LoVo (cell line): Measurements from ENCODE around the gene SLC39A7.
A peak's percentile ranks its signal among the peaks of the same experiment; 100 is the strongest.
"Not testable (repeated sequence)": the region's sequence is repeated elsewhere in the genome, so short reads cannot be mapped to it uniquely, and the experiment has no call there.

Experiments
- DNase-seq: peaks from one replicate; pipeline ENCODE4 v3.0.0-alpha.2; 2016; ENCODE audit warnings: low spot score

The SLC39A7 gene

DNA sequence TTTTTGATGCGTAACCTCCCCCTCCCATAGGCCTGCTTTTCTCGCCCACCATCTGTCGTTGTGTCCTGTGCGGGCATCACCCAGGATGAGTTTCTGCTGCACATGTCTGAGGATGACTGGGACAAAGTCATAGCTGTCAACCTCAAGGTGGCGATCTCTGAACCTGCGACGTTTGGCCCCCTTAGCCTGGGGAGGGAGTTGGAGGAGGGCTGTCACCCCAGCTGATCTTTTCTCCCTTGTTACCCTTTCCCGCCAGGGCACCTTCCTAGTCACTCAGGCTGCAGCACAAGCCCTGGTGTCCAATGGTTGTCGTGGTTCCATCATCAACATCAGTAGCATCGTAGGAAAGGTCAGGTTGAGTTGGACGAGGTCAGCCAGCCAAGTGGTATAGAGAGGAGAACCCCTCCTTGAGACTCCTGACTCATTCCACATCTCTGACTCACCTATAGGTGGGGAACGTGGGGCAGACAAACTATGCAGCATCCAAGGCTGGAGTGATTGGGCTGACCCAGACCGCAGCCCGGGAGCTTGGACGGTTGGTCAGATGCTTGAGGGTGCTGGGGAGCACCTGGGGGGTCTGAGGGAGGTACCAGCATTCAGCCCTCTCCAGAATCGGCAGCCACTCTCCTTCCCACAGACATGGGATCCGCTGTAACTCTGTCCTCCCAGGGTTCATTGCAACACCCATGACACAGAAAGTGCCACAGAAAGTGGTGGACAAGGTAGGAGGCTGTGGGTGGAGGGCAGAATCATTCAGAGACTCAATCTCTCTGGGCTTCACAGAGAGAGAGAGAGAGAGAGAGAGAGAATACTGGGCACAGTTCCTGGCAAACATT is 4.7 kb downstream of the SLC39A7 start:
- peak; percentile 44 for DNase-seq

DNA sequence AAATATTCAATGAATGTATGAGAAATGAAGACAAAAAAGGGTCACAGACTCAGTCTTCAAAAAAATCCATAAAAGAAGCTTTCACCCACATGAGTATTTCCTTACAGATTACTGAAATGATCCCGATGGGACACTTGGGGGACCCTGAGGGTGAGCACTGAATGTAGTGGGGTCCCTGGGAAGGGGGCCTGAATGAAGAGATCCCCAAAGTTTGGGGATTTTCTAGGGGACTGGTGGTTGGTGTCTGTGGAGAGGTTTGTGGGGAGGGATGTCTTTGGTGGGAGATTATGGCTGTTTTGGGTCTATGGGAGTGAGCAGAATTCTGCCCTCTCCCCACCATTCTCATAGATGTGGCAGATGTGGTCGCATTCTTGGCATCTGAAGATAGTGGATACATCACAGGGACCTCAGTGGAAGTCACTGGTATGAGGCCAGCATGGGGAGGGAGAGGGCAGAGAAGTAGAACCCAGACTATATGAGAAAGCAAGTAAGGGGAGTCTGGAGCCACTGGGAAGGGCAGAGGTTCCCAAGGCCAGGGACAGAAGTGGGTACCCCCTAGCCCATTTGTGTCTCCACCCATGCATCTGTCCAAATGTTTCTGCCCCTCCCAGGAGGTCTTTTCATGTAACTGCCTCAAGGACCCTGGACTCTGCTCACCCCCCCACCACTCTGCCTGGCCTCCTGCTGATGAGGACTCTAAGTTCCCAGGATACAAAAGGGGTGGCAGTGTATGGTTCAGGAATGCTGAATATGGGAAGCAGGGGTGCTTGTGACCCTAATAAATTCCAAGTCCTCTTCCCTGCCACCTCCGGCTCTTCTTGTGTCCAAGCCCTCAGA is 5.6 kb downstream of the SLC39A7 start:
- no peak for DNase-seq

DNA sequence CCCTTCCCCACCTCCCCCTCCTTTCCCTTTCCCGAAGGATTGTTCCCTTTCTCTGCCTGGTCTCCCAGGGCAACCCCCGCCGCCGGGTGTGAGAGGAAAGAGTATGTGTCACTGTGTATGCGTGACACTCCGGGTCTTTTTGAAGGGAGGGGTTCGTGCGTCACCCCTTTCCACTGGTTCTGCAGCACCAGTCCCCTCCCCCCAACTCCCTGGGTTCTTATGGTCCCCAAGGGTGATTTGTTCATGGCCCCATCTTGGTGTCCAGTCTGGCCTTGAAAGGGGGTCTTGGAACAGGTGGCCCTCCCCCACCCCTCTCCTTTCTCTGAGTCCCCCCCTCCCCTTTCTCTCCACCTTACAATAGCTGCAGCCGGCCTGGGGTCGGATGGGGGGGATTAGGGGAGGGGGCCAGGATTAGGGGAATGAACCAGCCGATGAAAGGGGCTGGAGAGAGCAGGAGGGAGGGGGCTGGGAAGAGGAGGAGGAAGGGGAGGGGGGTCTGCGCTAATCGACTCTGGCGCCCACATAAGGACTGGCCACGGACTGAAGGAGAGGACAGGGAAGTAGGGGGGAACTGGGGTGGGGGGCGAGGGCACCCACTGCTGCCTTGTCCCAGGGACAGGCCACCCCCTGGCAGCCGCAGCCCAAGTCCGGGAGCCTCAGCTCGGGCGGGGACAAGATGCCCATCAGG is 6.3 kb downstream of the SLC39A7 start:
- no peak for DNase-seq

DNA sequence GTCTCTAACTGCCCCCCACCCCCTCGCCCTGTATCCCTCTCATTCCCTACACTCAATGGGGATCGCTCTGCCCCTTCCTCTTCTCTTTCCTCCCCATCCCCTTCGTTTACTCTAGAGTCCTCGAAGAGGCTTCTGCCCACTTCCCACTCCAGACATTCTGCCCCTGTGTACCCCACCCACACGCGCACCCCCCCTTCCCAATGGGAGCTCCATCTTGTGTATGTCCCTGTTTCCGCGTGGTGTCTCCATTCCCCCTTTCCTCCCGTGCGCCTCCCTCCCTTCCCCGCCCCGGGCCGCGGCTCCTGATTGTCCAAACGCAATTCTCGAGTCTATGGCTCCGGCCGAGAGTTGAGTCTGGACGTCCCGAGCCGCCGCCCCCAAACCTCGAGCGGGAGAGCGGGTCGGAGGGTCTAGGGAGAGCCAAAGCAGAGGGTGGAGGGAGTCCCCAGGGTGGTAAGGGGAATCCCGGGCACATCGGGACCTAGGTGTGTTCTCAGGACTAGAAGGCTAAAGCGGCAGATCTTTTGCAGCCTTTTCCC is 7.0 kb downstream of the SLC39A7 start:
- peak; percentile 19 for DNase-seq

DNA sequence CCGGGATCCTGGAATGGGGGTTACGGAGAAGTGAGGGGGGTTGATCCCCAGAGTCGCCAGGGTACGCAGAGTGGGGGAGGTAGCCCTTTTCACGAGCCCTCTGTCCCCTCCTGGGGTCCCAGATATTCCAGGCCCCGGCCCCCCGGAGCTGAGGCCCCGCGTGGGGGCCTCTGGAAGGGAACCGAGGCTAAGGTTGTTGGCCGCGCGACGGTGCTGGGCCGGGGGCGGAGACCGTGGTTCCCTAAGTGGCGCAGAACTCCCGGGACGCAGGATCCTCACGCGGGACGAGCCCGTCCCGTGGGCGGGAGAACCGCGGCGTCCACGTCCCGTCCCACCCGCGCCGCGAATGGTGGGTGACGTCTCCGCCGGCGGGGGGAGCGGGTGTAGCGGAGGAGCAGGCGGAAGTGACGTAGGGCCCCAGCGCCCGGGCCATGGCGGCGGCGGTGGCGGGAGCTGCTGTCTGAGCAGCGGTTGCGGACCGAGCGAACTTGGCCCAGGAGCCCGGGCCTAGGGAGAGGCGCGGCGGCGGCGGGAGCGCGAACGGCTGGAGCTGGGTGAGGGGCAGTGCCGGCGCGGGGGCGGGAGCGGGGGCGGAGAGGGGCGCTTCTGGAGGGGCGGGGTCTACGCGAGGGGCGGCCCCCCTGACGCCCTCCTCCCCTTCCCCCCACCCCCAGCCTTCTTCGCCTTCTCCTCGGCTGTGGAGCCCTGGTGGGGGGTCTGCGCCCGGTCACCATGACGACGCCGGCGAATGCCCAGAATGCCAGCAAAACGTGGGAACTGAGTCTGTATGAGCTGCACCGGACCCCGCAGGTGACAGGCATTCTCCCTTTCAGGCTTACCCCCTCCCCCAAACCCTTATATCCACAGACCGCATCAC is 7.7 kb downstream of the SLC39A7 start, which contains the start of gene RING1:
Gene RING1 (plus strand): TSS at position 410 of the 877 bp plus-strand sequence. CDS start 323 bp downstream, at position 733.
- DNase-seq = peak; percentile 80

DNA sequence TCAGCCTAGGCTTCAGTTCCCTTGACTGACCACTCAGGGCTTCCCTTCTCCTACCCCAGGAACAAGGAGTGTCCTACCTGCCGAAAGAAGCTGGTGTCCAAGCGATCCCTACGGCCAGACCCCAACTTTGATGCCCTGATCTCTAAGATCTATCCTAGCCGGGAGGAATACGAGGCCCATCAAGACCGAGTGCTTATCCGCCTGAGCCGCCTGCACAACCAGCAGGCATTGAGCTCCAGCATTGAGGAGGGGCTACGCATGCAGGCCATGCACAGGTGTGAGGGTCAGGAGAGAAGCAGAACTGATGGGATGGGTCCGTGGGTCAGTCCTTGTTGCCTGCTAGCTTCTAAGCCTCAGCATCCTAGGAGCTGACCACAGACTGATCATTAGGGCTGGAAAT is 9.2 kb downstream of the SLC39A7 start:
- DNase-seq = no peak

DNA sequence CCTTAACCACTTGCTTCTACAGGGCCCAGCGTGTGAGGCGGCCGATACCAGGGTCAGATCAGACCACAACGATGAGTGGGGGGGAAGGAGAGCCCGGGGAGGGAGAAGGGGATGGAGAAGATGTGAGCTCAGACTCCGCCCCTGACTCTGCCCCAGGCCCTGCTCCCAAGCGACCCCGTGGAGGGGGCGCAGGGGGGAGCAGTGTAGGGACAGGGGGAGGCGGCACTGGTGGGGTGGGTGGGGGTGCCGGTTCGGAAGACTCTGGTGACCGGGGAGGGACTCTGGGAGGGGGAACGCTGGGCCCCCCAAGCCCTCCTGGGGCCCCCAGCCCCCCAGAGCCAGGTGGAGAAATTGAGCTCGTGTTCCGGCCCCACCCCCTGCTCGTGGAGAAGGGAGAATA is 10.5 kb downstream of the SLC39A7 start:
- DNase-seq = no peak

DNA sequence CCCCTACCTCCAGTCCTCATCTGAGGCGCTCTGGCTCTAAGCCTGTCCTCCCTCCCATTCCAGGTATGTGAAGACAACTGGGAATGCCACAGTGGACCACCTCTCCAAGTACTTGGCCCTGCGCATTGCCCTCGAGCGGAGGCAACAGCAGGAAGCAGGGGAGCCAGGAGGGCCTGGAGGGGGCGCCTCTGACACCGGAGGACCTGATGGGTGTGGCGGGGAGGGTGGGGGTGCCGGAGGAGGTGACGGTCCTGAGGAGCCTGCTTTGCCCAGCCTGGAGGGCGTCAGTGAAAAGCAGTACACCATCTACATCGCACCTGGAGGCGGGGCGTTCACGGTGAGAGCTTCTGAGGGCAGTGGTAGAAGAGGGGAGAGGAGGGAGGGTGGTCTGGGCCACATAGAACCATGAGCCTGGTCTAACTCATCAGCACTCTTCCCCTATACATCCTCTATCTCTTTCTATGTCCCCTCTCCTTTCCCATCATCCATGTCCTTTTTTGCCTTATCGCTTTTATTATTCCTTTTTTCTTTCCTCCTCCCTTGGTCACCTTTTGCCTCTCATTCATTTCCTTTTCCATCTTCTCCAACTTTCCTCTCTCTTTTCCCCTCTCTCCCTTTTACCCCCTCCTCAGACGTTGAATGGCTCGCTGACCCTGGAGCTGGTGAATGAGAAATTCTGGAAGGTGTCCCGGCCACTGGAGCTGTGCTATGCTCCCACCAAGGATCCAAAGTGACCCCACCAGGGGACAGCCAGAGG is 11.2 kb downstream of the SLC39A7 start:
- no peak for DNase-seq

DNA sequence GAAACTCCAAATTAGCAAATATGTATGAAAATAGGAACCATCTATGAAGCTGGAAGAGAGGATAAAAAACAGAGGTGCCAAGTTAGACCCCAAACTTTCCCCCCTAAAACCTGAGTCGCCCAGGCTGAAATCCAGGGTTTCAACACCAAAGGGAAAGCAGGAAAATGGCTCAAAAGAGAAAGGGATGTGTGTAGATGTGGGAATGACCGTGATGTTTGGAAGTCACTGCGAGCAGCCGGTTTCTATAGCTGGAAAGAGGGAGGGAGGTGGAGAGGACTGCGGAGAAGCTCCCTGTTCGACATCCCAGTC is 12.1 kb downstream of the SLC39A7 start:
- no peak for DNase-seq

DNA sequence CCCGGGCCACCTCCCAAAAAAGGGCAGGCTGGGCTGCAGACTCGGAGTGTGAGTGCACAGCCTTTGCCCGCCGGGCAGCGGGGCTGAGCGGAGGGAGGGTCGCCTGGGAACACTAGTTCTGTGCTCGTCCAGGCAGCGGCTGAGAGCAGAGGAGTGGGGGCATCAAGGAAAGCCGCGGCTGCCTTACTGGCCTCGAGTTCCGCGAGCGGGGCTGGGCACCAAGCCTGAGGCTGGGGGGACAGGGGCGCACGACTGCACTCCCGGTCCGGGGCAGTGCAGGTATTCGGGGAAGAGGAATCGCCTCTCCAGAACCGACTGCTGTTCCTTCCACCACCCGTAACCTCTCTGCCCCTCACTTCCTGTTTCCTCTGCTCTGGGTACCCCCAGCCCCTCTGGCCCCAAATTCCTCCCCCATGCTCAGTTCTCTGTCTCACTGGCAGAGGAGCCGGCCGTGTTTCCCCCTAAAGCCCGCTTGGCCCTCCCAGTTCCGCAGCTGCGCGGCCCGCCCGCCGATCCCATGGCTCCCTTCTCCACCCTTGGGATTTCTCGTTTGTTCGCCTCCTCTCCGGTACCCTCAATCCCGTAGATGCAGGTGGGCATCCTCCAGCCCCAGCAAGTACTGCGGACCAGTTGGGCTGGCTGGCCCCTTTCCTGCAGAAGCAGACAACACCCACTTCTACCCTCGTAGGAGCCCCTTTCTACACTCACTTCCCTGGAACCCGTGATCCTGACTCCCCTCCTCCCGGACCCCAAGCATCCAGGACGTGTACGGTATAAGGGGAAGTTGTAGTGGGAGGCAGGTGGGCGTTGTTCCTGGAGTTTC is 12.7 kb downstream of the SLC39A7 start:
- no peak for DNase-seq

DNA sequence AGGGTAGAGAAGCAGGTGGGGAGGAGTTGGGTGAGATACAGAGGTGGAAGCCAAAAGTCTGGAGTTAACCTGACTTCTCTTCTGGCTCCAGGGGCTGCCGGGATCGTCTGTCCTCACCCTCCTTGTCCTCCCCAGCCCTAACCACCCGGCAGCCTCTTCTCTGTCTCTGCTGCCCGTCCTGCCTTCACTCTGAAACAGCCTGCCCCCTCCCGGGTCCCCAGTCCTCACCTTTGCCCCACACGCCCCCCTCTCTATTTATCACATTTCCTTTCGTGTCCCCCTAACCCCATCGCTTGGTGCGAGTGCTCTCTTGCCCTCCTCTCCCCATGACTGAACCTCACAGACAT is 13.3 kb downstream of the SLC39A7 start:
- DNase-seq = no peak

DNA sequence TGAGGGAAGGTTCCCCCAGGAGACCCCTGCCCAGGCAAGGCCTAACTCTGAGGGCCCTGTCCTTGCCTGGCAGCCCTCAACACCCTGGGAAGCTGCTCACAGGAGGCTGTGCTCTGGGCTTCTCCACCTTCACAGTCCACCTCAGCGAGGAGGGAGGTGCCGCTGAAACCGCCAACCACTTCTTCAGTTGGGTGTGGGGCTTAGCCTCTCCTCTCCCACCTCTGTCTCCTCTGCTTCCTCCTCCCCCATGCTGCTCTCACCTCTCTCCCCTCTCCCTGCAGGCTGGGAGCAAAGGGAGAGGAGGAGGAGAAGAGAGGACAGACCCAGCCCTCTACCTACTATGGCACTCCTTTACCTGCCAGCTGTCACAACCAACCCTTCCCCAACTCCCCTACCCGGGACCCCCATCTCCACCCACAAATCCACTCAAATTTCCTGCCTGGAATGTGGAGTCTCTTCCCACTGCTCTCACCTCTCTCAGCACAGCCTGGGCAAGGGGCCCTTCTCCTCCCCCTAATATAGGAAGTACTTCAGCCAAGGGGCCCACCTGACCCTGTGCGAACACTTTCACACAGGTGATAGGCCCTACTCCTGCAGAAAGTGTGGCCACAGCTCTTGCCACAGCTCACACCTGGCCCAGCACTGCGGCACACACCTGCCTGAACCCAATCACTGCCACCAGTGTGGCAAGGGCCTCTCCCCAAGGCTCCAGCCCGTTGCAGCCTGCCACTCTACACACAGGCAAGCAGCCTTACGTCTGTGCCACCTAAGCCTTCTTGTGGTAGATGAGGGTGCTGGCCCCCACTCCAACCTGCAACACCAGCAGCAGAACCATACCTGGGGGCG is 14.8 kb downstream of the SLC39A7 start:
- no peak for DNase-seq

DNA sequence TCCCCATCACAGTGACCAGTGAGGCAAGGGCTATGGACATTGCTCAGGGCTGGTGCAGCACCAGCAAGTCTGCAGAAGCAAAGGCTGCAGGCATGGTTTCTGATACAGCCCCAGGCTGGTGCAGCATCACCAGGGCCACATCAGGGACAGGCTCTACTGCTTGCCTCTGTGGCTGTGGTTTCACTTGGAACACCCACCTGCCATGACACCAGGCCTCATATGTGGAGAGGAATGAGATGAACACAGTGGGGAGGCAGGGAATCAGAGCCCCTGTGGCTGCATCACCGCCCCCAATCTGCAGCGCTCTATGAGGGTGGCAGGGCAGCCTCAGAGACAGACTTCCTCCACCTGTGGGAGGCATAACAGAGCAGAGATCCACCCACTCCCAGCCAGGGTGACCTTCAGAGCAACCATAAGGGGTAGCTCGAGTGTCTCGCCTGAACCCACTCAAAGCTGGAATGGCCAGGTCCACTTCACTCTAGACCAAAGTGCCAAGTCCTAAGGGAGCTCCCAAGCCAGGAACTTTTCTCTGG is 15.5 kb downstream of the SLC39A7 start:
- DNase-seq = no peak

DNA sequence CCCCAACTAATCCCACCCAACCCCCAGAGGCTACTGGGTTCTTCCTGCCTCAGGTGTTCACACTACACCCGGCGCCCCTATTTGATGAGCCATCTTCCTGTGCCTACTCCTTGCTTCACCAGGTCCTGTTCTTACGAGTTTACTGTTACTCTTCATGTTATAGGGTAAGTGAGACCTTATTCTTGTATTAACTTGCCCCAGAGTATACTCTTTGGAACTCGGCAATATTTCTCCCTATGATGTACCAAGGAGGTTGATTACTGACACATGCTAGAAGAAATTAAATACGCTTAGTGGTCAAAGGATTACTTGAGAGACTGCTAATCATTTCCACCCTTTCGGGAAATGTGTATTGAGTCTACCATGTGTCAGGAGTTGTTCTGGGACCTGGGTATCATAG is 16.6 kb downstream of the SLC39A7 start:
- no peak for DNase-seq

DNA sequence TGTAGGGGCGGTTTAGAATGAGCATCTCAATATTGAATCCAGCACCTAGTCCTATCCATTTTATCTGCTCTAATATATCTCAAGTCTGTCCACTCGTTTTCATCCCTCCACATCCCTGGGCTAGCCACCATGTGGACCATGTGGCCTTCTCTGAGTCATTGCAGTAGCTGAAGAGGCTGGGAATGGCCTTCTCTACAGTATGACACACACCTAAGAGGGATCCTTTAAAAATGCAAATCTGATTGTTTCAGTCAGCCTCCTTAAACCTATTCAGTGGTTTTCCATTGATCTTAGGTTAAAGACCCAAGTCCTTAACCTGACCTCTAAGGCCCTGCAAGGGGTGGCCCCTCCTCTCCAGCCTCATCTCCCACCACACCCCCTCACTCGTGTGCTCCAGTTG is 17.0 kb downstream of the SLC39A7 start:
- no peak for DNase-seq

DNA sequence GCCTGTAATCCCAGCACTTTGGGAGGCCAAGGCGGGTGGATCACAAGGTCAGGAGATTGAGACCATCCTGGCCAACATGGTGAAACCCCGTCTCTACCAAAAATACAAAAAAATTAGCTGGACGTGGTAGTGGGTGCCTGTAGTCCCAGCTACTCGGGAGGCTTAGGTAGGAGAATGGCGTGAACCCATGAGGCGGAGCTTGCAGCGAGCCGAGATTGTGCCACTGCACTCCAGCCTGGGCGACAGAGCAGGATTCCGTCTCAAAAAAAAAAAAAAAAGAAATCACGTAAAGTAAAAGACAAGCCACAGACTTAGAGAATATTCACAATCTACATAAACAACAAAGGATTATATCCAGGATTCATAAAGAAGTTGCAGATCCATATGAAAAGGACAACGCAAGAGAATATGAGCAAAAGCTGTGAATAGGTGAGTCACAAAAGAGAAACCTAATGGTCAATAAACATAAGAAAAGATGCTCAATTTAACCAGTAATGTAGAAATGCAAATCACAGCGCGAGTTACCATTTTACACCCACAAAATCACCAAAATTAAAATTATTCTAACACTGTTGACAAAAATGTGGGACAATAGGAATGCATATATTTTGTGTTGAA is 25.9 kb downstream of the SLC39A7 start:
- not testable (repeated sequence) for DNase-seq

DNA sequence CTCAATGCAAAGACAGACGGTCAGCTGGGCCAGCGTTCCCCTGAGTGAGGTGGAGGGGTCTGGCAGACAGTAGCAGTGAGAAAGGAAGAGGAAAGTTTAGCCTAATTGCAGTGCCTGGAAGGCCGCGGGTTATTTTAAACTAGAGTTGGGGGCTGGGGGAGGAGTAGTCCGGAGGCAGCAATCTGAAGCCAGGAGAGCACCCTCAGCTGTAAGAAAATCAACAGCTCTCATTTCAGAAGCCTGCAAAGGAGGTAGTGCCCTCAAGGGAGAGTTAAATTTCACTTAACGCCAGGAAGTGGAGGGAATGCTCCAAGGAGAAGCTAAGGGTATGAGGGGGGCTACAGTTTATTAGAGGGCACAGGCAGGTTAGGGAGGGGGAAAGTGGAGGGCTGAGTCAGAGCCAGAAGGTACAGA is 34.6 kb downstream of the SLC39A7 start:
- no peak for DNase-seq

DNA sequence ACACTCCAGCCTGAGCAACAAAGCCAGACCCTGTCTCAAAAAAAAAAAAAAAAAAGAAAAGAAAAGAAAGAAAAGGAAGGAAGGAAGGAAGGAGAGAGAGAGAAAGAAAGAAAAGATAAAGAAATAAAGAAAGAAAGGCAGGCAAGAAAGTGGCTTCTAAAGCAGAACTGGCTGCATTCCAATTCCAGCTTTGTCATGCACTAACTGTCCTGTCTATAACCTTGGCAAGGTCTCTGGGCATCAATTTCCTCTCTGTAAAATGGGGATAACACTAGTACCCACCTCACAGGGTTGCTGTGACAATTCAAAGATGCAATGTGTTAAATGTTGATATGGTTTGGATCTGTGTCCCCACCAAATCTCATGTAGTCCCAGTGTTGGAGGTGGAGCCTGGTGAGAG is 35.7 kb downstream of the SLC39A7 start:
- DNase-seq = no peak
